ENCODE results near the gene TENM3.

The TENM3 gene

DNA sequence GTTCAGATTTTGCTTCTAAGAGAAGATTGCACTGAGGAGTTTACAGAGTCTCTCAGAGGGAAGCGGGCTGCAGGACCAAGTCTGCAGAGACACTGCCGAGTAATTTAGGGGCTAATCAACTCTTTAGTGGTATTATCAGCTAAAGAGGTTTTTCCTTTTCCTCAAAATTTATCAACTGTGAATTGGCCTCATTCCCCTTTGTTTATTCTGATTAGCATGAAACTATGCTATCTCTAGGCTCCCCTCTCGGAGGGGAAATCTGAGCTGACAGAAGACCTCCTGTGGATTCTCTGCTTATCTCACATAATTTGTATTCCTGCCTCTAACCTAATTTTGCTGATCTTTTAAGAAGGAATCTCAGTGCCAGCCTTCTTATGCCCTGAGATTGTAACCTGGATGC lies 473.0 kb downstream of the TENM3 start:
- no peak overlapping the region for H3K4me3 ChIP-seq (ENCODE audit: low read length)
- no peak for TF ChIP-seq ZNF274 (IDR thresholded peaks at IDR 0.05; ENCODE audit: low read depth, low read length)

DNA sequence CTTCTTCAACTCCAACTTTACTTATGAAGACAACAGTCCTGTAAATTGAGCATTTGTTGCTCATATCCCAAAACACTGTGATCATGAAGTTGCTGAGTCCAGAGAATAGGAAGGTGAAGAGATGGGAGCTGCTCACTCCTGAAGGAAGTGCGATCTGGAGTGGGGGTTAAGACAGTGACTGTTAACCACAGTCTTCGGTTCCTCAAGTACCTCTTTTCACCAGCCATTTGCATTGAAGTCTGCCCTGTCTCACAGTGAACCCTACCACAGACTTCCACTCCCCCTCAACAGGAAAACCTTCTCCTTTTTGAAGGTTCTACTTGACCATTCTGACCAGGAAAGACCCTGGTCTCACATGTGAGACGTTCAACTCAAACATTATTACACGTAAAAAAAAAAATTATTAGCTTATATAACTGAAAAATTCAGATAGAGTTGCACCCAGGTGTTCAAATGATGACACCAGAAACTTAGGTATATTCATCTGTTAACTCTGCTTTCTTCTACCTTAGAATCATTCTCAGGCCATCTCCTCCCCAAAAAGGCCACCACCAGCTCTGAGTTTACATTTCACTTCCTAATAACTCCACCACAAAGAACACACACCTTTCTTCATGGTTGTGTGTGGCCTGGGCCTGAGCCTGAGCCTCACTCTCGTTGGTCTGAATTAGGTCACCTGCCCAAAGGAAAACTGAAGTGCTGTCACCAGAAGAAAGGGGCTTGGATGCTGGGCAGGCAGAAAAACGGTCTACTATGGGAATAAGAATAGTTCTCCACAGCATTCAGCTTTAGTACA lies 474.8 kb downstream of the TENM3 start:
- H3K4me3 ChIP-seq (ENCODE audit: low read length) = no peak overlapping the region
- no peak for TF ChIP-seq ZNF274 (IDR thresholded peaks at IDR 0.05; ENCODE audit: low read depth, low read length)

DNA sequence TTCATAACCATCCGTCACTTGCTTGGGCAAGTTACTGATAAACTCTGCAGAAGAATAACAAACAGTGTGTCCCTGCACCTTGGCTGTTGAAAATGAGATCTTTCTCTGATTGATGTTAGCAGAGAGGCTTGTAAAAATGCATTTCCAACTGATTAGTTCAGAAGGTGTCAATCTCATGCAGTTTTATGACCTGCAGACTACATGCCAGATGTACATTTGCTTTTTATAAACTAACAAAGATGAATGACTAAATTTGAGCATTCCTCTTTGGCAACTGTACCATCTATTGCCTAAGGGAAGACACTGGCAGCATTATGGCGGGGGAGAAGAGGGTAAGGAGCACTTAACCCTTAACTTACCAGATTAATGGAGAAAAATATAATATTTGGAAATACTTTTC lies 481.2 kb downstream of the TENM3 start:
- TF ChIP-seq ZNF274 (IDR thresholded peaks at IDR 0.05; ENCODE audit: low read depth, low read length) = no peak
- H3K4me3 ChIP-seq (ENCODE audit: low read length) = no peak overlapping the region

DNA sequence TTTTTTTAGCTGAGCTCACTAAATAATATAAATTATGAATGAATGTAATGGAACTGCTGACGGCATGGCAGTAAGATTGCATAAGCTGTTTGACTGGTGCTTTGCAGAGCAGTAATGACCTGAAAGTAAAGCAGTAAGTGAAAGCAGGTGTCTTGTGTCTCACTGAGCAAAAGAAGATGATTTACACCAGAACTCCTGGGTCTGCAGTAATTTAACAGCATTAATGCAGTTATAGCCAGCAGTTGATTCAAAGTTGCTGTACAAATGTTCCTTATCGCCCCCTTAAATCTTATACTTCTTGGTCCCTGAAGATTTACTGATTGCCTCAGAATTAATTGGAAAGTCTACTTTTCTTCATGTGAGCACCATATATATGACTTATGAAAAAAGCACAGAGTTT lies 486.3 kb downstream of the TENM3 start:
- TF ChIP-seq ZNF274 (IDR thresholded peaks at IDR 0.05; ENCODE audit: low read depth, low read length) = no peak

DNA sequence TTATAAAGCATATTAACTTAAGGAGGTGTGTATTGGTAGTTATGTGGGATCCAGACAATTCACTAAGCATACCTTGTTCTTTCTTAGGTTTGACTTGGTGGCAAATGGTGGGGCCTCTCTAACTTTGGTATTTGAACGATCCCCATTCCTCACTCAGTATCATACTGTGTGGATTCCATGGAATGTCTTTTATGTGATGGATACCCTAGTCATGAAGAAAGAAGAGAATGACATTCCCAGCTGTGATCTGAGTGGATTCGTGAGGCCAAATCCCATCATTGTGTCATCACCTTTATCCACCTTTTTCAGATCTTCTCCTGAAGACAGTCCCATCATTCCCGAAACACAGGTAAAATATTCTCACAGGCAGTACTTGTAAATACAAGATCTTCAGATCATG lies 487.6 kb downstream of the TENM3 start:
- TF ChIP-seq ZNF274 (IDR thresholded peaks at IDR 0.05; ENCODE audit: low read depth, low read length) = no peak
- no peak overlapping the region for H3K4me3 ChIP-seq (ENCODE audit: low read length)

More for the DNA sequence above, 486.3 kb downstream of the TENM3 start:
- no peak overlapping the region for H3K4me3 ChIP-seq (ENCODE audit: low read length)

DNA sequence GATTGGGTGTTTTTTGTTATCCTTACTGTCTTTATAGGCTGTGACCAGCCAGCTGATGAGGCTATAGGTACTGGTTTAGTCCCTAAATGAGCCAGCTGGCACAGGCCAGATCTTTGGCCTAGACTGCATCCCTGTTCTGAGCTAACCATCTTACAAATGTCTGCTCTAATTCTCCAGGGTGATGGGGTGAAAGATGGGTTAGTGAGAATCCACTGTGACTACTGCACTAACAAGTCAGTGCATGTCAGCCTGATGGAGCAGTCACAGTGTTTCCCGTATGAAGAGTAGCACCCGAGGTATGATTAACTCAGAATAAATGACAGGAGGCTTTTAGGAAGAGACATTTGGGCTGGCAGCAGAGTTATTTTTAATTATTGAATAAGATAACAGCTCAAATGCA lies 493.0 kb downstream of the TENM3 start:
- H3K4me3 ChIP-seq (ENCODE audit: low read length) = no peak overlapping the region
- TF ChIP-seq ZNF274 (IDR thresholded peaks at IDR 0.05; ENCODE audit: low read depth, low read length) = no peak

DNA sequence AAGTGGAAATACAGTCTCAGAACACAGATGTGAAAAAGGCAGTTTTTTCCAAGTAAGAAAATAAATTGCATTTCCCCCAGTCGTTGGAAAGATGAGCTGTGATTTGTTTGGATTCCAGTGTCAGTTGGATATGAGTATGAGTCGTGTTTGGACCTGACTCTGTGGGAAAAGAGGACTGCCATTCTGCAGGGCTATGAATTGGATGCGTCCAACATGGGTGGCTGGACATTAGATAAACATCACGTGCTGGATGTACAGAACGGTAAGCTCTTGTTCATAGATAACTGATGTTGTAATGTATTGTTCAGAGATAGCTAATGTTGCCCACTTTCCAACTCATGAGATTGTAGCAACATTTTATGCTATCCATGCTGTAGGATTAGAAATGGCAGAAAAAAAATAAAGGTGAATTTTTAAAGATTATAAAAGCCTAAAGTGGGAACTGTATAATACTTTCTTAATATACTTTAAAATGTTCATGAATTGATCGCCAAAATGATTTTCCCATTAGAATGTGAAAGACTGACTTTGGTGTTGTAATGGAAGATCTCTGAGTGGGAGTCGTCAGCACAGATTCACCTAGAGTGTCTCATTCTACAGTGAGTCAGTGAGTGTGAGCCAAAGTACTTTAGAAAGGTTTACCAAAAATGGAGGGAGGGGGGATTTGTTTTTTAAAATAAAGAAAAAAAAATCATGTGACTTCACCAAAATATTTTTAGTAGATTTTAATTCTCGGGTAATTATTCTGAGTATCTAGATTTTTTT lies 495.3 kb downstream of the TENM3 start:
- no peak for TF ChIP-seq ZNF274 (IDR thresholded peaks at IDR 0.05; ENCODE audit: low read depth, low read length)
- no peak overlapping the region for H3K4me3 ChIP-seq (ENCODE audit: low read length)

DNA sequence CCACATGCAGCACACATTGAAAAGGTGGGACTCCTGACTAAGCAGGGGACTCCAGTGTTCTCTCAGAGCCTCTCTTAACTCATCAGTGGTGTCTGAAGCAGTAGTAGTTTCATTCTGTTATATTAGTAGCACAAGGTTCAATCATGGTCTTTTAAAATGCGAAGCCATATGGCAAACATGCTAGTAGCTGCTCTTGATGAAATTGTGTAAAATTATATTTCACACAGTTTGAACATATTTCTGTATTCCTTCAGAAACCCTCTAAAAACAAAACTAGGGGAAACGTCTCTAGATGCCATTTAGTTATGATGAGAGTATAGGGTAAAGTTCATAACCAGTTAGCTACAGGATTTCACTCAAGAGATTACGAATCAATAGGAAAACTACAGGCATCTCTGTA lies 497.1 kb downstream of the TENM3 start:
- H3K4me3 ChIP-seq (ENCODE audit: low read length) = no peak overlapping the region
- TF ChIP-seq ZNF274 (IDR thresholded peaks at IDR 0.05; ENCODE audit: low read depth, low read length) = no peak

DNA sequence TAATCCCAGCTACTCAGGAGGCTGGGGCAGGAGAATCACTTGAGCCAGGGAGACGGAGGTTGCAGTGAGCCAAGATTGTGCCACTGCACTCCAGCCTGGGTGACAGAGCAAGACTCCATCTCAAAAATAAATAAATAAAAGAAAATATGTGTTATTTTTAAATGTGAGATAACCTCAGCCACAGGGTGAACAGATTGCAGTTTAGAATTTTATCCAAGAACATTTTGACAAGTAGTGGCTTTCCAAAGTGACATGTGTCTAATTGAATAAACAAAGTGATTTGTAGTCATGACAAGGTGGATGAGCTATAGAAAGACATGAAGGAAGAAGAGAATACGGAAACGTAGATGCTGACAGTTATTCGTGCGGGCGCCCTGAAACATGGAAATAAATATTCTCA lies 497.9 kb downstream of the TENM3 start:
- no peak overlapping the region for H3K4me3 ChIP-seq (ENCODE audit: low read length)
- TF ChIP-seq ZNF274 (IDR thresholded peaks at IDR 0.05; ENCODE audit: low read depth, low read length) = no peak

DNA sequence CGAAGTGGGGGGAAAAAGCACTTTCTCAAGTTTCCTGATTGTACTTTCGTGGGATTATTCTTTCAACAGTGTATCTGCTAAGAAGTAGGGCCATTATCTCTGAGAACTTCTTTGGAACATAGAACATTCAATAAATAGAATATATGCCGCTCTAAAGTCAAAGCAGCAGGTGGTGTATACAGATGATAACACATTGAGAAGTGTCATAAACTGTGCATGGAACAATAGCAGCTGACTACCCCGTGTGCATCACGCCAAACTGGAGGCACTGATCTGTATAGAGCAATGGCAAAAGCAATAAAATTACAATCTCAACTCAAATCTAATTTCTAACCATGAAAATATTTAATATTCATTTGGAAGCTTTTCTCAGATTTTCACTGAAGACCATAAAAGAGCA lies 498.7 kb downstream of the TENM3 start:
- no peak for TF ChIP-seq ZNF274 (IDR thresholded peaks at IDR 0.05; ENCODE audit: low read depth, low read length)
- no peak overlapping the region for H3K4me3 ChIP-seq (ENCODE audit: low read length)

DNA sequence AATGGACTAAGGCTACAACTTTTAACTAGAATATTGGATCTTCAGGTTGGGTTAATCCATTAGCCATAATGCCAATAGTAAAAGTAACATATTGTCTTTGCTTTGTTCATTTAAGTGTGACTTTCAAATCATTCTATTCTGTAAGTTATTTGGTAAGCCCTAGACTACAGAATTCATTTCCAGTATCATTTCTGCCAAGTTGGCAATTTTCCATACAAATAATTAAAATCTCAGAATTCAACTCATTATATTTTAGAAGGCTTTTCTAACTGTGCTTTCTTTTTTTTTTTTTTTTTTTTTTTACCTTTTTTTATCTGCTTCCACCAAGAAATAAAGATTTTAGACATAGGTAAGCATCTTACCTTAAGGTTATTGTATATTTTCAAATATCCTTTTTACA lies 500.6 kb downstream of the TENM3 start:
- TF ChIP-seq ZNF274 (IDR thresholded peaks at IDR 0.05; ENCODE audit: low read depth, low read length) = no peak
- no peak overlapping the region for H3K4me3 ChIP-seq (ENCODE audit: low read length)

DNA sequence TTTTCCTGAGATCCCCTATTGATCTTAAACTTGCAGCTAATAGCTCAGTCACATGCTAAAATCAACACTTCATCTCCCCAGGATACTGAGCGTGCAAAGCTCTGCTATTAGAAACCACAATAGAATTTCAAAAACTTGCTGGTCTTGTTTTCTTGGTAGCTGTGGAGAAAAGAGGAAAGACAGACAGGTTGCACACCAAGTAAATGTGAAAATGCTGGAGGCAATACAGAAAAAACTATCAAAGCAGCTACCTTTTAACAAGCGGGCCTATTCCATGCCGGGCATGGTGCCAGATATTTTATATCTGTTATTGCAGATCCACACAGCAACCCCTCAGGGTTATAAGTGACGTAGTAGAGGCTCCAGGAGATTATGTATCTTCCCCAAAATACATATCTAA lies 502.0 kb downstream of the TENM3 start:
- no peak for TF ChIP-seq ZNF274 (IDR thresholded peaks at IDR 0.05; ENCODE audit: low read depth, low read length)
- H3K4me3 ChIP-seq (ENCODE audit: low read length) = no peak overlapping the region

DNA sequence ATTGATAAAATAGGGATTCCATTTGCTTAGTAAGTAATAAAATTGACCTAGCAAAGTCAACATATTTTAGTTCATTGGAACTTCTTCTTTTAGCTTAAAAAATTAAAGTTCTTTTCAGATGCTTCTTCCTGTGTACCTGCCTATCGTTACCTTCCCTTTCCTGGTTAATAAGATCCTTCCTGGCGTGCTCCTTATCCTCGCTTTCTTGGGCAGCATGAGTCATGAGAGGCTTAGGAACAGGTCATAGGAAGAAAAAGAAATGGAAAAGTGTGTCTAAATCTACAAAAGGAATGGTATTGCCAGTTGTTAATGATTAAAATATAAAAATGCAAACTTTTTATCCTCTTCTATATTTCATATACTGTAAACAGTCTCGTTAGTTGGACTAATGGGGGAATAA lies 503.7 kb downstream of the TENM3 start:
- TF ChIP-seq ZNF274 (IDR thresholded peaks at IDR 0.05; ENCODE audit: low read depth, low read length) = no peak

DNA sequence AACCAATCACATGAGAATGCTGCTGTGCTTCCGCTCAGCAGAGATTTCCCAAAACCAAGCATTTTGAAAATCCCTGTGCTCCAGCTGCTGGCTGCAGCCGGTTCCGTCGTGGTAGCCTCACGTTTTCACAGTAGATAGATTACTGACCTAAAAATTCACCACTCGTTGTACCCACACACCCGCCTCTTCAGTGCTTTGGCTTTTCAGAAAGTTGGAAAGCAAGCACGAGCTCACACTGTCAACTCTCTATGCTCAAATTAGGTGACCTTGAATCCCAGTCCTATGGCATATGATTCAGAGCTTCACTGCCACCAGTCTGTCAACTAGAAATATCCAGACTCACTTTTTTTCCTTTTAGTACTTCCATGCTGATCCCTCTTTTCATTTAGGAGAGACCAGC lies 505.1 kb downstream of the TENM3 start:
- TF ChIP-seq ZNF274 (IDR thresholded peaks at IDR 0.05; ENCODE audit: low read depth, low read length) = no peak
- H3K4me3 ChIP-seq (ENCODE audit: low read length) = no peak overlapping the region

More for the DNA sequence above, 503.7 kb downstream of the TENM3 start:
- no peak overlapping the region for H3K4me3 ChIP-seq (ENCODE audit: low read length)

DNA sequence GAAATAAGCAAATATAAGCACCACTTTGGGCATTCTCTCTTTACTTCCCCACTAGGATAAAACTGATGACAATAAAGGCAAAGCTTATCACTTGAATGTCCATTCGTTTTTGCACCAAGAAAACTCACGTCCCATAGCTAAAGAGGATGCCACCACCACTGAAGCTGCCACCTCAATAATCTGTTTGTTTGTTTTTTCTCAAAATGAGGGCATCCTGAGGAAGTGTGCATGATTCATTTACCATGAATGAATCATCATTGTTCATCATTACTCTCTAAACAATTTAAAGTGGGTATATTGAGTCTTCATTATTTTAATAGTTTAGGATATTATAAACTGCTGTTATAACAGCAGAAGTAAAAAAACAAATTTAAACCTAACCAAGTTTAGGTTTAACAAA lies 505.7 kb downstream of the TENM3 start:
- TF ChIP-seq ZNF274 (IDR thresholded peaks at IDR 0.05; ENCODE audit: low read depth, low read length) = no peak
- no peak overlapping the region for H3K4me3 ChIP-seq (ENCODE audit: low read length)
